Astrocyte of the hippocampus (primary cell): ENCODE measurements around the gene SVBP.
"Not testable (repeated sequence)": the region's sequence is repeated elsewhere in the genome, so short reads cannot be mapped to it uniquely, and the experiment has no call there.

Experiments used
- DNase-seq: peaks from one replicate; pipeline ENCODE4 v3.0.0; 2011; ENCODE audit warnings: low read depth, low spot score

Gene SVBP

GRCh38 chr1:42841440-42842147 is 24.4 kb upstream of the SVBP start:
- DNase-seq, result no peak

DNA sequence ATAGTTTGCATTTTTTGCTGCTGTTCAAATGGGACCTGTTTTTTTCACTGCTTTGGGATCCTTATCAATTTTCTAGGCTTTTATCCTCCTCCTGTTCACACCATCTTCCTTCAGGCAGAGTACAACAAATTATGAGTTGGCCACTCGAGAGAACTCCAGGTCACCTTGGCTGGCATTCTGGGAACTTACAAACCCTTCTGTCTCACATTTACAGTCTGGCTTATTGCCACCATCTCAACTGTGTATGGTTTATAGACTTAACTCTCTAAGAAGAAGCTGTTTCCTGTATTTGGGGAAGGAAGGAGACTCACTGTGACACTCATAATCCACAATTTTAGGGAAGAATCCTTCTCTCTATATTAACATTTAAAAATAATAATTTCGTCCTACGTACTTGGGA is 23.8 kb upstream of the SVBP start:
- no peak for DNase-seq

GRCh38 chr1:42838482-42839190 is 21.4 kb upstream of the SVBP start:
- no peak for DNase-seq

GRCh38 chr1:42837709-42838108 is 20.5 kb upstream of the SVBP start:
- DNase-seq, result no peak

- DNase-seq, result no peak
These were observed 18.2 kb upstream of the SVBP start for GRCh38 chr1:42835422-42835821.

- DNase-seq, result no peak
These were observed 17.6 kb upstream of the SVBP start for GRCh38 chr1:42834803-42835202.

DNA sequence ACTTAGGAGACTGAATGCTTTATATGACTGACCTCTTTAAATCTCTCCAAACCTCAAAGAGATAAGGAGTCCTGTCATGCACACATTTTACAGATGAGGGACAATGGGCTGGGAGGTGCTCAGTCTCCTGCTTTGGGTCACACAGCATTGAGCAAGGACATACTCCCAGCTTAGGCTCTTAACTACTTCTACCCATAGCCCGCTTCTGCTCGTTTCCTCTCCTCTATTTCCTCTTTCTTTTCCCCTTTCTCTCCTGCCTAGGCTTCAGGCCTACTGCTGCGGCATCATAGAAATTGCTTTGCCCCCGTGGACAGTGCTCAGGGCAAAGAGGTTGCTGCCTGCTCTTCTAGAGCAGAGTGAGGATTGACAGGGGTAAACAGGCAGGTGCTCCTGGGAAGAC is 16.8 kb upstream of the SVBP start:
- no peak for DNase-seq

GRCh38 chr1:42832641-42833240 is 15.5 kb upstream of the SVBP start:
- DNase-seq, result no peak

DNA sequence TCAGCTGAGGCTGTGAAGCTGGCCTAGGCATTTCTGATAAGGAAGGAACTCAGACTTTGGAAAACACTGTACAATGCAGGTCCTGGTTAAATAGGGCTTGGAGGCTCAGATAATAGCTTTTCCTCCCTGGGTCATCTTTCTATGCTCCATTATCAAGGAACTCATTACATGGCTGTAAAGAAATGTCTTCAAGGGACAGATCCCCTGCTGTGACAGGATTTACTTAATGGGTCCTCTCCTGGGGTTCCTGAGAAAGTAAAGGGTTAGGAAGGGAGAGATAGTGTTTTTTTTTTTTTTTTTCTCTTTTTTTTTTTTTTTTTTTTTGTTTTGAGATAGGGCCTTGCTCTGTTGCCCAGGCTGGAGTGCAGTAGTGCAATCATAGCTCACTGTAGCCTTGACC is 14.1 kb upstream of the SVBP start:
- no peak for DNase-seq

DNA sequence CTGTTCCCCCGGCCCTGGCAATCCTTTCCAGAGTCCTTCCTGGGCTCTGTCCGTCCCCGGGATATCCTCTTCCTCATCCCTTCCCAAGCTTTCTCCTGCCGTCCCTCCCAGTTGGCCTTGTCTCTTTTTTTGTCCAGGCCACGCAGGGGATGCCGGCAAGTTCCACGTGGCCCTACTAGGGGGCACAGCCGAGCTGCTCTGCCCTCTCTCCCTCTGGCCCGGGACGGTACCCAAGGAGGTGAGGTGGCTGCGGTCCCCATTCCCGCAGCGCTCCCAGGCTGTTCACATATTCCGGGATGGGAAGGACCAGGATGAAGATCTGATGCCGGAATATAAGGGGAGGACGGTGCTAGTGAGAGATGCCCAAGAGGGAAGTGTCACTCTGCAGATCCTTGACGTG is 13.4 kb upstream of the SVBP start:
- no peak for DNase-seq

GRCh38 chr1:42825036-42825851 is 8.0 kb upstream of the SVBP start:
- no peak for DNase-seq

DNA sequence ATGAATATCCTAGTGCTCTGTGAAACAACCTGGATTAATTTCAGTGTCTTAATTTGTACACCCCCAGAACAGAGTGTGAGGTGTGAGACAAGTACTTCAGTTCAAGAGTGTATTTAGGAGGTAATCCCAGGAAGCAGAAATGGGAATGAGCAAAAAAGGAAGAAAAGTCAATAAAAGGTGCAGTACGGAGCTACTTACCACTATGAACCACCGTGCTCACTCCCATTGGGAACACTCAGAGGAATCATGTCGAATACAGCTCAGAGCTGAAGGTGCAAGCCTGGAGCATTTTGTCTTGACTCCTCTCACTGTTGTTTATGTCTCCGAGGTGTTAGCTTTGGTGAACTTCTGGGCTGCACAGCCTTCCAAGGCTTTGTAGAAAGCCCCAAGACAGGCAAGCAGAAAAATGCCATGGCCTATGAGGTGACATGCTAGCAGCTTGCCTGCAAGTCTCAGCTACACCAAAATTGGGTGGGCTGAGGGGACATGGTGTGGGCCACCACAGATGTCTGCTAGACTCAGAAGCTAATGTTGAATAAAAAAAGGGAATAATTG is 7.4 kb upstream of the SVBP start:
- DNase-seq, result no peak

DNA sequence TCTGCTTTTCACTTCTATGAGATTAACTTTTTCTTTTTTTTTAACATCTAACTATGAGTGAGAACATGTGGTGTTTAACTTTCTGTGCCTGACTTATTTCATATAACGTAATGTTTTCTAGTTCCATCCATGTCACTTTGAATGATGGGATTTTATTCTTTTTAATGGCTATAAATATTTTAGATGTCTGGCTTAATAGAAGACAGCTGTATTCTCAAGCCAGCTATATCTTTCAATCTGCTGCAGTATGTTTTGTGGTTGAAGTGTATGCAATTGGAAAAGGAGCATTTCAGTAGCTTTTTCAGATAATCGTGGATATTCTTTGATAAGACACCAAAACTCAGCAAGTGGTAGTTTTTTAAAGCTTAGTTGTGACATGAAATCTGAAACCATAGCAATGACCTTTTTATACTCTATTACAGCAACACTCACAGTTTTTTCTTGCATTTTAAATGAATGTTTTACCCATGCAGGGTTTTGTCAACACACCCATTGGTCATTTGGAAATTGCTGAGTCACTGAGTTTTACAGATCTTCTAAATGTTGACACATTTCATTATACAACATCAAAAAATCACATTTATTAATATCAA is 5.7 kb upstream of the SVBP start:
- DNase-seq, result peak; percentile 7

DNA sequence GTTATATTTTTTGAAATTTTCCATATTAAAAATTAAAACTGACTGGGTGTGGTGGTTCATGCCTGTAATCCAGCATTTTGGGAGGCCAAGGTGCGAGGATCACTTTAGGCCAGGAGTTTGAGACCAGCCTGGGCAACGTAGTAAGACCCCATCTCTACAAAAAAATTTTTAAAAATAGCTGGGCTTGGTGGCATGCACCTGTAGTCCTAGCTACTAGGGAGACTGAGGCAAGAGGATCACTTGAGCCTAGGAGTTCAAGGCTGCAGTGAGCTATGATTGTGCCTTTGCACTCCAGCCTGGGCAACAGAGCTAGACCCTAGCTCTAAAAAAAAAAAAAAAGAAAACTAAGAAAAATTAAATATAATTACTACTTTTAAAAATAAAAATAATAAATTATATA is 4.5 kb upstream of the SVBP start:
- DNase-seq, result no peak

DNA sequence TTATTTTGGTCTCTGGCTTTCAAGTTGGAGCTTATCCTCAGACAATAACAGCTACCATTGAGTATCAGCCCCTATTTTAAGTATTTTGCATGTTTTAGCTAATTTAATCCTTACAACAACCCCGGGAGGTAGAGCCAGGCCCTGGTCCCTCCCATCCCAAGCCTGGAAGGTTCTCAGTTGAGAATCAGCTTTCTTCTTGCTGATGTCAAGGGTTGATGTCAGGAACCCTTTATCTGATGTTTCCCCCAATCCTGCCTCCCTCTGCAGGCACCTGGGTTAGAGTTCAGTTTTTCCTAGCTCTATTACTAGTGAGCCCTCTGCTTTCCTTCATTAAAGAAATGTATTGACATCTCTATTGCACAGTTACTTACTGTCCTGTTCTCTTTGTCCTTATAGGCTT is 3.6 kb upstream of the SVBP start:
- no peak for DNase-seq

GRCh38 chr1:42817976-42818375 is 779 bp upstream of the SVBP start:
- DNase-seq, result no peak

GRCh38 chr1:42817440-42817767 is 207 bp upstream of the SVBP start:
- DNase-seq, result no peak

DNA sequence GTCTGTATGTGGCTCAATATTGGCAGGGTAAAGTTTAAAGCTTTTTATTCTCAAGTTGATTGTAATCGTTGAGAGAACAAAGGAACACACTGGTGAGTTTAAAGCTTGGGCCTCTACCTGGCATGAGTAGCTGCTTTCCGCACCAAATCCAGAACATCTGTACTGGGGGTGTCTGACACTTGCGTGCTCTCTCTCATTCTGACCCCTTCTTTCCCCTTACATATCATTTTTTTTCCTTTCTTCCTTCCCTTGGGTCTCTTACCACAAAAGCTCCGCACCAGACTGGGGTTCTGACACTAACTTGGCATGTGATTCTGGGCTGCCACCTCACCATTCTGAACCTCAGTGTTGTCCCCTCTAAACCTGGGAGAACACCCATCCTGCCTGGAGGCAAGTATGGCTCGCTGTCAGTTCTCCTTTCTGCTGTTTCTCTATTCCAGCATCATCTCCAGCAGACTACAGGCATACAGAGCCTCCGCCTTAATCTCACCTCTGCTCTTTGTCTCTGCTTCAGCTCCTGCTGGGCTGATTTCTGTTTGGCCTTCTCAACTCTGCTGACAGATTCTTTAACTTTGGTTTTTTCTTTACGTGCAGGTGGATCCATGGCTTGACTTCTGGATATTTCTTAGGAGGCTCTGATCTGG is 1.1 kb downstream of the SVBP start:
- DNase-seq, result peak; percentile 42

DNA sequence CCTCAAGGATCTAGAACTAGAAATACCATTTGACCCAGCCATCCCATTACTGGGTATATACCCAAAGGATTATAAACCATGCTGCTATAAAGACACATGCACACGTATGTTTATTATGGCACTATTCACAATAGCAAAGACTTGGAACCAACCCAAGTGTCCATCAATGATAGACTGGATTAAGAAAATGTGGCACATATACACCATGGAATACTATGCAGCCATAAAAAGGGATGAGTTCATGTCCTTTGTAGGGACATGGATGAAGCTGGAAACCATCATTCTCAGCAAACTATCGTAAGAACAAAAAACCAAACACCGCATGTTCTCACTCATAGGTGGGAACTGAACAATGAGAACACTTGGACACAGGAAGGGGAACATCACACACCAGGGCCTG is 2.4 kb downstream of the SVBP start:
- DNase-seq, result not testable (repeated sequence)

DNA sequence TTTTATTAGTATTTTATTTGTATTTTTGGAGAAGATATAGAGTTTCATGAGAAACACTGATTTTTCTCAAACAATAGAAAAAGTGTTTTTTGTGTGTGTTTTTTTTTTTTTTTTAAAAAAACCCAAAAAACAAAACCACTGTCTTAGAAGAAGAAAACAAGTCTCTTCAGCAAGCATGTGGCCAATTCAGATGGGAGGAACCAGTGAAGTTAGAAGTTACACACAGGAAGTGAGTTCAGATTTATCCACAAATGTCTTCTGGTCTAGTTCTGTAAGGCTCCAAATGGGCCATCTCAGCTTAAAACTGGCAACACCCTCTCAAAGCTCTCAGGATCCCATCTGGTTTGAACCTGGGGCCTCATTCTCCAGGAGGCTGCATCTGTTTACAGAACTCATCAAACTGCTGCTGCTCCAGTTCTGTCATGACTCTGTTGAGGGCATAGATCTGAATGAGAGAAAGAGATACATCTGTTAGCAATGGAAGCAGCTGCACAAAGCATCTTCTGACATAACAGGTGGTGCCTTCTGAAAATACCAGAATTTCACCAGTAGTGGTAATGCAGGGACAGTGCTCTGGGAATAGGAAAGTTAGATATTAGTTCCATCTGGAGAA is 10.0 kb downstream of the SVBP start:
- DNase-seq, result no peak

- no peak for DNase-seq
These were observed 10.6 kb downstream of the SVBP start for GRCh38 chr1:42806593-42806992.
